Measurements from ENCODE around the gene AP4E1. TPM values are rescaled to one million over a fixed set of nuclear protein-coding genes. Genes with fewer than 3 reads are reported as not detected.

The AP4E1 gene
- total RNA-seq, 6 donors from 2014 or later: 6.8 to 11.5 (median 9.4) TPM

- peak in 1 of 2 donors; percentile 31 for DNase-seq
Measured at GRCh38 chr15:50881121-50882048, 27.1 kb upstream of the AP4E1 start.

DNA sequence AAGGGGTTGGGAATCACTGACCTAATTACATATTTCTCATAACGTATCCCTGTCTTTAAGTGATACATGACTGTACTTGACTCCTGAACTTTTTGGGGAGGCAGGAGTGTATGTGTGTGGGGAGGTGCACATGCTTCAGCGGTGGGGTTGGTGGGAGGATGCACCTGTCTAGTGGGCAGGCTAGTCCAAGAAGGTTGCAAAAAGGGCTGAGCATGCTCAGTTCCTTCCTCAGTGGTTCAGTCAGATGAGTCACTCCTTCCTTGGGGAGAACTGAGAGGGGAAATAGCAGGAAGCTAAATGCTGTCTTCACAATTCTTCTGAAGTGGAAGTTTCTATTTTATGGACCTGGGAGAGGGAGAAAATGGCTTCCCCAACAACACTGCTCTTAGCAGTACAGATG, 24.6 kb upstream of the AP4E1 start:
- Histone ChIP-seq H3K9me3 (no peaks in the 10 kb centered on the region), H3K4me3 (no peak overlapping the region), H3K36me3 (no peaks in the 10 kb centered on the region), H3K4me1 (peaks cover 4 to 24% (median 14%) of the 10 kb centered on the region in 4 donors), H3K27me3 (no peaks in the 10 kb centered on the region), H3K27ac (peak overlapping the region in 1 of 4 donors; percentile 21)
- TF ChIP-seq POLR2A (IDR thresholded peaks at IDR 0.05): no peak
- TF ChIP-seq POLR2AphosphoS5 (IDR thresholded peaks at IDR 0.05): no peak
- TF ChIP-seq EP300 (IDR thresholded peaks at IDR 0.05): no peak
- TF ChIP-seq, protein P1, sequence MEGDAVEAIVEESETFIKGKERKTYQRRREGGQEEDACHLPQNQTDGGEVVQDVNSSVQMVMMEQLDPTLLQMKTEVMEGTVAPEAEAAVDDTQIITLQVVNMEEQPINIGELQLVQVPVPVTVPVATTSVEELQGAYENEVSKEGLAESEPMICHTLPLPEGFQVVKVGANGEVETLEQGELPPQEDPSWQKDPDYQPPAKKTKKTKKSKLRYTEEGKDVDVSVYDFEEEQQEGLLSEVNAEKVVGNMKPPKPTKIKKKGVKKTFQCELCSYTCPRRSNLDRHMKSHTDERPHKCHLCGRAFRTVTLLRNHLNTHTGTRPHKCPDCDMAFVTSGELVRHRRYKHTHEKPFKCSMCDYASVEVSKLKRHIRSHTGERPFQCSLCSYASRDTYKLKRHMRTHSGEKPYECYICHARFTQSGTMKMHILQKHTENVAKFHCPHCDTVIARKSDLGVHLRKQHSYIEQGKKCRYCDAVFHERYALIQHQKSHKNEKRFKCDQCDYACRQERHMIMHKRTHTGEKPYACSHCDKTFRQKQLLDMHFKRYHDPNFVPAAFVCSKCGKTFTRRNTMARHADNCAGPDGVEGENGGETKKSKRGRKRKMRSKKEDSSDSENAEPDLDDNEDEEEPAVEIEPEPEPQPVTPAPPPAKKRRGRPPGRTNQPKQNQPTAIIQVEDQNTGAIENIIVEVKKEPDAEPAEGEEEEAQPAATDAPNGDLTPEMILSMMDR (IDR thresholded peaks at IDR 0.05): no peak
- 54 to 75% methylated on average over 2 of the region's 2 CpGs for WGBS, 2 donors
- DNase-seq (peak in 1 of 2 donors; percentile 33), ATAC-seq (ENCODE audit: low FRiP score in 2 of 2) (peak in 1 of 2 donors; percentile 62)

More at GRCh38 chr15:50881121-50882048, 27.1 kb upstream of the AP4E1 start:
- peaks cover 4 to 27% (median 16%) of the 10 kb centered on the region in 4 donors for H3K4me1 ChIP-seq
- H3K9me3 ChIP-seq: no peaks in the 10 kb centered on the region
- H3K4me3 ChIP-seq: no peak overlapping the region
- peak overlapping the region in 2 of 4 donors; percentile 55 to 56 for H3K27ac ChIP-seq
- no peak for TF ChIP-seq POLR2A (IDR thresholded peaks at IDR 0.05)
- TF ChIP-seq, protein P1 (IDR thresholded peaks at IDR 0.05): no peak
- no peak for TF ChIP-seq POLR2AphosphoS5 (IDR thresholded peaks at IDR 0.05)
- TF ChIP-seq EP300 (IDR thresholded peaks at IDR 0.05): no peak
- H3K27me3 ChIP-seq: no peaks in the 10 kb centered on the region
- H3K36me3 ChIP-seq: no peaks in the 10 kb centered on the region
- 54 to 57% methylated on average over 6 of the region's 6 CpGs for WGBS, 2 donors
- ATAC-seq (ENCODE audit: low FRiP score in 2 of 2): no peak

GRCh38 chr15:50884540-50884939, 23.9 kb upstream of the AP4E1 start:
- TF ChIP-seq, protein P1 (IDR thresholded peaks at IDR 0.05): no peak
- TF ChIP-seq POLR2A (IDR thresholded peaks at IDR 0.05) (no peak), POLR2AphosphoS5 (IDR thresholded peaks at IDR 0.05) (no peak), EP300 (IDR thresholded peaks at IDR 0.05) (no peak)
- no peaks in the 10 kb centered on the region for H3K9me3 ChIP-seq
- ATAC-seq (ENCODE audit: low FRiP score in 2 of 2): peak in 1 of 2 donors; percentile 50
- no peak for DNase-seq
- H3K4me1 ChIP-seq: peaks cover 4 to 24% (median 14%) of the 10 kb centered on the region in 4 donors
- no peaks in the 10 kb centered on the region for H3K27me3 ChIP-seq
- peak overlapping the region in 2 of 4 donors; percentile 3 to 76 for H3K27ac ChIP-seq
- 87 to 92% methylated on average over 5 of the region's 5 CpGs for WGBS, 2 donors
- no peak overlapping the region for H3K4me3 ChIP-seq
- H3K36me3 ChIP-seq: no peaks in the 10 kb centered on the region

GRCh38 chr15:50886139-50886467, 22.4 kb upstream of the AP4E1 start:
- TF ChIP-seq, protein P1 (IDR thresholded peaks at IDR 0.05): no peak
- TF ChIP-seq POLR2AphosphoS5 (IDR thresholded peaks at IDR 0.05) (no peak), EP300 (IDR thresholded peaks at IDR 0.05) (no peak), POLR2A (IDR thresholded peaks at IDR 0.05) (no peak)
- Histone ChIP-seq H3K27me3 (no peaks in the 10 kb centered on the region), H3K4me1 (peaks cover 4 to 20% (median 14%) of the 10 kb centered on the region in 4 donors), H3K9me3 (peaks cover 0 to 2% (median 0%) of the 10 kb centered on the region in 4 donors), H3K36me3 (no peaks in the 10 kb centered on the region), H3K4me3 (peak overlapping the region in 1 of 4 donors; percentile 29), H3K27ac (no peak overlapping the region)
- ATAC-seq (ENCODE audit: low FRiP score in 2 of 2) (no peak), DNase-seq (no peak)
